Right lobe of liver (tissue), 6 donors: Measurements from ENCODE around the gene LRMDA. TPM values are rescaled to one million over a fixed set of nuclear protein-coding genes. Genes with fewer than 3 reads are reported as not detected.
A peak's percentile ranks its signal among the peaks of the same experiment; 100 is the strongest.

ENCODE experiments used
- ATAC-seq, 4 donors: fragments of 200-7000 bp; cut with Tn5 transposase; one replicate each; pipeline ENCODE4 v1.9.1; 2020; ENCODE audit warnings: mild to moderate bottlenecking in 4 of 4, moderate library complexity in 4 of 4
- DNase-seq, 3 donors: peaks; one replicate each; pipeline ENCODE4 v3.0.0-alpha.2; 2020
- H3K27ac ChIP-seq, 3 donors: fragments of 200-600 bp; one replicate each; pipeline ENCODE4 v1.8.0; 2022
- H3K27me3 ChIP-seq, 2 donors: fragments of 200-600 bp; one replicate each; pipeline ENCODE4 v1.8.0; 2022
- H3K36me3 ChIP-seq, 4 donors: fragments of 200-600 bp; sonication (generic) in 1 of 4; one replicate each; pipeline versions ENCODE4 v1.5.1 to v1.8.0; 2017 to 2022; ENCODE audit warnings: control low read depth in 1 of 4
- H3K4me1 ChIP-seq, 4 donors: fragments of 200-600 bp; sonication (generic) in 1 of 4; one replicate each; pipeline versions ENCODE4 v1.5.1 to v1.8.0; 2017 to 2022; ENCODE audit warnings: control low read depth in 1 of 4
- H3K4me3 ChIP-seq, 3 donors: fragments of 200-600 bp; one replicate each; pipeline ENCODE4 v1.8.0; 2022
- H3K9me3 ChIP-seq, 4 donors: fragments of 200-600 bp; sonication (generic) in 1 of 4; one replicate each; pipeline versions ENCODE4 v1.5.1 to v1.8.0; 2017 to 2022; ENCODE audit warnings: control low read depth in 1 of 4
- CTCF ChIP-seq, 4 donors: fragments of 200-600 bp in 3 of 4; fragments of 450-650 bp in 1 of 4; IDR thresholded peaks; one replicate each; pipeline versions ENCODE4 v1.5.1 to v1.8.0; 2016 to 2022; ENCODE audit warnings: antibody characterized with exemption in 4 of 4, mild to moderate bottlenecking in 2 of 4
- POLR2A ChIP-seq: fragments of 450-650 bp; IDR thresholded peaks from one replicate; pipeline ENCODE4 v1.6.1; 2017; ENCODE audit warnings: antibody characterized with exemption, mild to moderate bottlenecking
- WGBS: methylation state at CpG from one replicate; pipeline ENCODE4 v1.1.6; 2018; ENCODE audit warnings: low coverage, low lambda C conversion rate; ENCODE audit not compliant: insufficient coverage; ENCODE audit errors: missing lambda C conversion rate; 5-methylcytosine and 5-hydroxymethylcytosine counted together
- intact Hi-C, 2 donors: fragments of 100-400 bp; cut with DNase I; formaldehyde crosslinking; loops; one replicate each; pipeline versions ENCODE4 v1.11.2 to v1.14.1; 2022
- total RNA-seq, 6 experiments: library from RNA; depleted of rRNA in 2 of 6; stranded (reverse); fragments of >200 nt in 2 of 6; fragmentation: NEBNext Ultra II Directional in 3 of 6; extraction: Animal tissue kit (Norgen Biotek cat#: 25700) in 3 of 6; gene quantifications; one replicate each; pipeline versions ENCODE4 v1.1.0 to v1.2.4, GENCODE V29; 2016 to 2023
- donor health status: DM: no; HTN: yes; CAD: no.
- donor health status: DM: no; HTN: no; CAD: no.
- donor health status: DM: no; HTN: no; CAD: no.
- donor health status: DM: no; HTN: yes; CAD: no.
- donor health status: DM: no; HTN: yes; CAD: no.

LRMDA gene
- total RNA-seq, 6 experiments from 2014 or later = 9.9 to 19.9 (median 16.3) TPM

DNA sequence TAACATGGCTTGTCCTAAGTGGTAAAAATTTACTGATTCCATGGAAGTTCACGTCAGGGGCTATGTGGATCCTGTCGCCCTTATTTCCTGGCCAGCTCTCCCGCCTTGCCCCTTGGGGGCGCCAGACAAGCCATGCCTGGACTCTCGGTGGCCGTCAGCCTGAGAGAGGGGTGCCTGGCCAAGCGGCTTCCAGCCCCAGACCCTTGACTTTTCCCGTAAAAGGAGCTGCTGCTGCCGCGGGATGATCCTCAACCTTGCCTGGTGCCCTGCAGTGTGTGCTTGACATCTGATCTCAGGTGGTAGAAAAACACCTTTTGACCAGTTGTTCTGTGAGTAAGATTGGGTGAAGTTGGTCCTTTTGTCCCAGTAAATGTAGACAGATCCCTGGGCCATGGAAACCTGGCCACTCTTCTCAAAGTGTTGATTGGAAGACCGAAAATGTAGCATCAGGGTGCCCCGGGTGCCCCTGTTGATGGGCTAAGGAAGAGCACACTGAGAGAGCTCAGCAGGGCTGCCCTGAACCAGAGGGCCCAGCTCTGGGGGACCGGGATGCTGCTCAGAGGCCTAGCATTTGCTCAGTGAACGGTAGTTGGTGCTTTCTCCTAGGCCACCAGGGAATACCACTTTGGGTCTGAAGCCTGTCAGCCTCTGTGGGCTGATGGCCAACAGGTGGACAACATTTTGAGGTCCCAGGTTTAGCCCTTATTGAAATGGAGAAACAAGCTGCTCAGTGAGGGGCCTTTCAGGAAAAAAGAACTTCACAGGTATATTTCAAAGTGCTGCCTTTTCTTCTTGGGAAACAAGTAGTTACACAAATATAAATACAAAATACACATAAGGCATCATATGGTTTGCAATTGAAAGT, 162.5 kb downstream of the LRMDA start:
- WGBS = 70% methylated on average over 5 of the region's 14 CpGs
- H3K4me3 ChIP-seq = no peak overlapping the region
- DNase-seq (no peak), ATAC-seq (peak in 1 of 4 donors; percentile 14)
- H3K27ac ChIP-seq = peak overlapping the region in 2 of 3 donors; percentile 39 to 63
- intact Hi-C loops = loop anchor here in 1 of 2 donors (10.0 kb wide), 1 partner anchor 189 kb away; the partner anchor contains the start of gene ZNF503
- no peaks in the 10 kb centered on the region for H3K9me3 ChIP-seq
- H3K36me3 ChIP-seq = no peaks in the 10 kb centered on the region
- TF ChIP-seq CTCF (IDR thresholded peaks at IDR 0.05) (peak; percentile 7 to 27 (median 21)), POLR2A (no peak)
- H3K4me1 ChIP-seq = peaks cover 0 to 42% (median 6%) of the 10 kb centered on the region in 4 donors
- no peaks in the 10 kb centered on the region for H3K27me3 ChIP-seq

DNA sequence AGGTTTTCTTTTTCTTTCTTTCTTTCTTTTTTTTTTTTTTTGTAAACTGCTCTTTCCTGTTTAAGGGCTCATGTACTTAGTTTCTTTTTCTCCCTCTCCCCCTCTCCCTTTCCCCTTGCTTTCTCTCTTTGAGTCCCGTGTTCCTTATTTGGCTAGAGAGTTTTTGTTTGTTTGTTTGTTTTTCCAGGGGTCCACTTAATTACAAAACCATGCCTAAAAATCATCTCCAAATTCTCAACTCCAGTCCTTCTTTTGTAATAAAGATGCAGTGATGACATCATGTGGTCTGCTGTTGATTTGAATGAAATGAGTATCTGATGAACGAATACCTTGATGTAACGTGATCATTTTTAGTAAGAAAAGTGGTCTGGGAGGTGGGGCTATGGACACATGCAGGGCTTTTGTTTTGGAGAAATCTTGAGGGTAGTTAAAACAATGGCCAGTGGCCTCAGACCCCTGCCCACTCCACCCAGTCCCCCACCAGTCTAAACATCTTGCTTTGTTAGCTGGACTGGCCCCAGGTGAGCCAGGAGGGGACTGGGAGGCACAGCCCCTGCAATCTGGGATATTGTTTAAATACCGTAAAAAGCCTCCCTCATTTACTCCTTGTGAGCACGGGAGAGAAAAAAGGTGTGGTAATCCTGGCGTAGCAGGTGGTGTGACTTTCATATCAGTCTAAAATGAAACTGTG, 165.7 kb downstream of the LRMDA start:
- intact Hi-C loops = loop anchor here in 1 of 2 donors (10.0 kb wide), 1 partner anchor 192 kb away; the partner anchor contains the start of gene ZNF503
- Histone ChIP-seq H3K4me1 (peaks cover 0 to 62% (median 12%) of the 10 kb centered on the region in 4 donors), H3K36me3 (no peaks in the 10 kb centered on the region), H3K27me3 (no peaks in the 10 kb centered on the region), H3K9me3 (no peaks in the 10 kb centered on the region), H3K4me3 (no peak overlapping the region), H3K27ac (no peak overlapping the region)
- TF ChIP-seq CTCF (IDR thresholded peaks at IDR 0.05) = no peak
- TF ChIP-seq POLR2A = no peak
- 77% methylated on average over 6 of the region's 6 CpGs for WGBS
- no peak for ATAC-seq
- no peak for DNase-seq

- intact Hi-C loops = loop anchor here in 1 of 2 donors (10.0 kb wide), 1 partner anchor 193 kb away; the partner anchor contains the start of gene ZNF503
- peak in 1 of 4 donors; percentile 31 for ATAC-seq
Observed at GRCh38 chr10:75597773-75598440, 166.5 kb downstream of the LRMDA start.

More at GRCh38 chr10:75597773-75598440, 166.5 kb downstream of the LRMDA start:
- H3K4me1 ChIP-seq = peaks cover 0 to 57% (median 12%) of the 10 kb centered on the region in 4 donors
- H3K9me3 ChIP-seq = no peaks in the 10 kb centered on the region
- 36% methylated on average over 14 of the region's 15 CpGs for WGBS
- no peaks in the 10 kb centered on the region for H3K36me3 ChIP-seq
- H3K27me3 ChIP-seq = no peaks in the 10 kb centered on the region
- DNase-seq = no peak
- peak overlapping the region in 1 of 3 donors; percentile 13 for H3K27ac ChIP-seq
- TF ChIP-seq CTCF (IDR thresholded peaks at IDR 0.05) (no peak), POLR2A (no peak)
- peak overlapping the region in 1 of 3 donors; percentile 2 for H3K4me3 ChIP-seq
